HL-60 (cell line): ENCODE data around the gene TMEM258.
A peak's percentile ranks its signal among the peaks of the same experiment; 100 is the strongest.

Source experiments
- DNase-seq, 2 experiments: peaks; one replicate each; pipeline ENCODE4 v3.0.0-alpha.2; 2010 to 2020; ENCODE audit warnings: low read depth in 1 of 2, low spot score in 1 of 2
- H3K27ac ChIP-seq: fragments of 250-450 bp; sonication (Bioruptor Pico); replicated peaks from 2 replicates; pipeline ENCODE4 v1.5.1; 2020; ENCODE audit warnings: mild to moderate bottlenecking, moderate library complexity
- H3K27me3 ChIP-seq: fragments of 250-450 bp; sonication (Bioruptor Pico); 2 replicates; pipeline ENCODE4 v1.5.1; 2021; ENCODE audit warnings: mild to moderate bottlenecking, moderate library complexity; ENCODE audit not compliant: insufficient read depth, poor library complexity, severe bottlenecking
- H3K4me3 ChIP-seq: replicated peaks from 2 replicates; pipeline ENCODE4 v1.5.1; 2011; ENCODE audit warnings: mild to moderate bottlenecking, control low read depth, low read length; ENCODE audit not compliant: insufficient read depth
- GABPA ChIP-seq: IDR thresholded peaks from 2 replicates; pipeline ENCODE4 v1.6.1; 2012; ENCODE audit warnings: low read depth
- POLR2AphosphoS5 ChIP-seq: IDR thresholded peaks from 2 replicates; pipeline ENCODE4 v1.6.1; 2012; ENCODE audit warnings: low read depth
- REST ChIP-seq: IDR thresholded peaks from 2 replicates; pipeline ENCODE4 v1.6.1; 2012; ENCODE audit warnings: low read depth; ENCODE audit not compliant: insufficient replicate concordance
- SPI1 ChIP-seq: IDR thresholded peaks from 2 replicates; pipeline ENCODE4 v1.6.1; 2012; ENCODE audit warnings: low read depth, mild to moderate bottlenecking, borderline replicate concordance
- TF ChIP-seq, protein P1 (sequence below): IDR thresholded peaks from one replicate; pipeline ENCODE4 v1.5.1; 2011; ENCODE audit warnings: low read length, control low read depth, inconsistent platforms; ENCODE audit not compliant: insufficient read depth

TMEM258 gene

GRCh38 chr11:61760946-61761345, 31.5 kb downstream of the TMEM258 start:
- TF ChIP-seq REST: no peak
- TF ChIP-seq, protein P1, sequence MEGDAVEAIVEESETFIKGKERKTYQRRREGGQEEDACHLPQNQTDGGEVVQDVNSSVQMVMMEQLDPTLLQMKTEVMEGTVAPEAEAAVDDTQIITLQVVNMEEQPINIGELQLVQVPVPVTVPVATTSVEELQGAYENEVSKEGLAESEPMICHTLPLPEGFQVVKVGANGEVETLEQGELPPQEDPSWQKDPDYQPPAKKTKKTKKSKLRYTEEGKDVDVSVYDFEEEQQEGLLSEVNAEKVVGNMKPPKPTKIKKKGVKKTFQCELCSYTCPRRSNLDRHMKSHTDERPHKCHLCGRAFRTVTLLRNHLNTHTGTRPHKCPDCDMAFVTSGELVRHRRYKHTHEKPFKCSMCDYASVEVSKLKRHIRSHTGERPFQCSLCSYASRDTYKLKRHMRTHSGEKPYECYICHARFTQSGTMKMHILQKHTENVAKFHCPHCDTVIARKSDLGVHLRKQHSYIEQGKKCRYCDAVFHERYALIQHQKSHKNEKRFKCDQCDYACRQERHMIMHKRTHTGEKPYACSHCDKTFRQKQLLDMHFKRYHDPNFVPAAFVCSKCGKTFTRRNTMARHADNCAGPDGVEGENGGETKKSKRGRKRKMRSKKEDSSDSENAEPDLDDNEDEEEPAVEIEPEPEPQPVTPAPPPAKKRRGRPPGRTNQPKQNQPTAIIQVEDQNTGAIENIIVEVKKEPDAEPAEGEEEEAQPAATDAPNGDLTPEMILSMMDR: no peak
- TF ChIP-seq POLR2AphosphoS5: no peak
- no peak for TF ChIP-seq SPI1
- TF ChIP-seq GABPA: no peak
- Histone ChIP-seq H3K27ac (no peak overlapping the region), H3K4me3 (no peak overlapping the region), H3K27me3 (peaks cover 3% of the 10 kb centered on the region)
- DNase-seq: no peak

GRCh38 chr11:61757213-61757862, 35.1 kb downstream of the TMEM258 start:
- Histone ChIP-seq H3K27me3 (peaks cover 10% of the 10 kb centered on the region), H3K4me3 (no peak overlapping the region), H3K27ac (no peak overlapping the region)
- no peak for TF ChIP-seq REST
- TF ChIP-seq SPI1: no peak
- TF ChIP-seq, protein P1: no peak
- TF ChIP-seq POLR2AphosphoS5: no peak
- TF ChIP-seq GABPA: no peak
- DNase-seq: no peak

DNA sequence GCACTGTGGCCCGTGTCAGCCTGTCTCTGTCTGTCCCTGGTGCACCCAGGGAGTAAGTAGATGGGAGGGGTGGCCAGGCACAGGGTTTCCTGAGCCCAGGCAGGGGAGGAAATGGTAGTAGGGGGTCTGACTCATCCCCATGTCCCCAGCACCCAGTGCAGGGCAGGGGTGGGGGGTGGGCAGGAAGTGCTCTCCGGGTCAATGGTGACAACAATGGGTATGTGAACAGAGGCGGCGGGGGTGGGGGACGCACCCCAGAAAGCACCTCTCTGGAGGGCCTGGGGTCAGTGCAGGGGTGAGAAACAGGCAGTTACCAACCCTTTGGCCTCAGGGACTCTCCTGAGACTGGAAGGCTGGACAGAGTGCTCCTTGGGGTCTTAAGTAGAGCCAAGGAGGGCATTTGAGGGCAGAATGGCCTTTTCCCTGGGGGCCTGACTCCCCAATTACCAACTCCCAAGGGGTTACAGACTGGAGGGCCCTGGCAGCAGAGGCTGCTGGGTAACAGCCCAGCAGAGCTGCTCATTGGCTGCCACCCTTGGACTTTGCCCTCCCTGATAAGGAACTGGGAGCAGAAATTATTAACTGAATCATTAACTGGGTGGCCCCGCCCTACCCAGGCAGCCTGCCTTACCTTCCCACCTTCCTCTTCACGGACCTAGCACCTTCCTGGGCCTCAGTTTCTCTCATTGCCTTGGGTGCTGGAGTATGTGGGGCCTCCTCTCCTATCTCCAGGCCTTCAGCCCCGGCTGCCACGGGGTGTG, 35.8 kb downstream of the TMEM258 start:
- Histone ChIP-seq H3K4me3 (no peak overlapping the region), H3K27me3 (peaks cover 17% of the 10 kb centered on the region), H3K27ac (no peak overlapping the region)
- TF ChIP-seq POLR2AphosphoS5: no peak
- no peak for TF ChIP-seq SPI1
- no peak for TF ChIP-seq REST
- TF ChIP-seq, protein P1: no peak
- no peak for TF ChIP-seq GABPA
- DNase-seq: peak in 1 of 2 experiments; percentile 29
